ENCODE measurements around the gene PCARE.

DNA sequence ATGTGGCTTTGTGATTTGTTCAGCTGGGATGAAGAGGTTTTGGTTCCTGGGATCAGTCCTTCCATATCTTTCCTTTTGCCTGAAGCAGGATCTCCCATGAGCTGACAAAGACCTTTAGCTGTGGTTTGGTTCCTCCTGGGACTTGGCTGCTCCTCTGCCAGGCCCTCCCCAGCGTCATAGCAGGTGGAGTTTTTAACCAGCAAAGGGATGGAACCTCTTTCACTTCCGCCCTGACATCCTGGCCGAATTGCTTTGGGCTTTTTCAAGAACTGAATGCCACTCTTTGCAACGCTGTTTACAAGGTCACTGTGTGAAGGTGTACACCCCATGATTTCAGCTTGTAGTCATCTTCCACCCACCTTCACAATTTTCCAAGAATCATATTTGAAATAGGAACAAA is 390 bp downstream of the PCARE start:
- TF ChIP-seq, protein P1, sequence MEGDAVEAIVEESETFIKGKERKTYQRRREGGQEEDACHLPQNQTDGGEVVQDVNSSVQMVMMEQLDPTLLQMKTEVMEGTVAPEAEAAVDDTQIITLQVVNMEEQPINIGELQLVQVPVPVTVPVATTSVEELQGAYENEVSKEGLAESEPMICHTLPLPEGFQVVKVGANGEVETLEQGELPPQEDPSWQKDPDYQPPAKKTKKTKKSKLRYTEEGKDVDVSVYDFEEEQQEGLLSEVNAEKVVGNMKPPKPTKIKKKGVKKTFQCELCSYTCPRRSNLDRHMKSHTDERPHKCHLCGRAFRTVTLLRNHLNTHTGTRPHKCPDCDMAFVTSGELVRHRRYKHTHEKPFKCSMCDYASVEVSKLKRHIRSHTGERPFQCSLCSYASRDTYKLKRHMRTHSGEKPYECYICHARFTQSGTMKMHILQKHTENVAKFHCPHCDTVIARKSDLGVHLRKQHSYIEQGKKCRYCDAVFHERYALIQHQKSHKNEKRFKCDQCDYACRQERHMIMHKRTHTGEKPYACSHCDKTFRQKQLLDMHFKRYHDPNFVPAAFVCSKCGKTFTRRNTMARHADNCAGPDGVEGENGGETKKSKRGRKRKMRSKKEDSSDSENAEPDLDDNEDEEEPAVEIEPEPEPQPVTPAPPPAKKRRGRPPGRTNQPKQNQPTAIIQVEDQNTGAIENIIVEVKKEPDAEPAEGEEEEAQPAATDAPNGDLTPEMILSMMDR (conservative IDR thresholded peaks at IDR 0.05; ENCODE audit: low read depth in 2 of 2), result no peak
- TF ChIP-seq EZH2 (IDR thresholded peaks at IDR 0.05; ENCODE audit: low read depth, unreplicated experiment) (no peak), EZH2phosphoT487 (IDR thresholded peaks at IDR 0.05; ENCODE audit: unreplicated experiment) (no peak), POLR2AphosphoS5 (IDR thresholded peaks at IDR 0.05; ENCODE audit: low read depth) (no peak), JUNB (IDR thresholded peaks at IDR 0.05; ENCODE audit: unreplicated experiment) (no peak), CREB1 (CRISPR knock-in tag; IDR thresholded peaks at IDR 0.05; ENCODE audit: low read depth) (no peak), STAT1 (IDR thresholded peaks at IDR 0.05; ENCODE audit: unreplicated experiment) (no peak)
- TF ChIP-seq, protein P2, sequence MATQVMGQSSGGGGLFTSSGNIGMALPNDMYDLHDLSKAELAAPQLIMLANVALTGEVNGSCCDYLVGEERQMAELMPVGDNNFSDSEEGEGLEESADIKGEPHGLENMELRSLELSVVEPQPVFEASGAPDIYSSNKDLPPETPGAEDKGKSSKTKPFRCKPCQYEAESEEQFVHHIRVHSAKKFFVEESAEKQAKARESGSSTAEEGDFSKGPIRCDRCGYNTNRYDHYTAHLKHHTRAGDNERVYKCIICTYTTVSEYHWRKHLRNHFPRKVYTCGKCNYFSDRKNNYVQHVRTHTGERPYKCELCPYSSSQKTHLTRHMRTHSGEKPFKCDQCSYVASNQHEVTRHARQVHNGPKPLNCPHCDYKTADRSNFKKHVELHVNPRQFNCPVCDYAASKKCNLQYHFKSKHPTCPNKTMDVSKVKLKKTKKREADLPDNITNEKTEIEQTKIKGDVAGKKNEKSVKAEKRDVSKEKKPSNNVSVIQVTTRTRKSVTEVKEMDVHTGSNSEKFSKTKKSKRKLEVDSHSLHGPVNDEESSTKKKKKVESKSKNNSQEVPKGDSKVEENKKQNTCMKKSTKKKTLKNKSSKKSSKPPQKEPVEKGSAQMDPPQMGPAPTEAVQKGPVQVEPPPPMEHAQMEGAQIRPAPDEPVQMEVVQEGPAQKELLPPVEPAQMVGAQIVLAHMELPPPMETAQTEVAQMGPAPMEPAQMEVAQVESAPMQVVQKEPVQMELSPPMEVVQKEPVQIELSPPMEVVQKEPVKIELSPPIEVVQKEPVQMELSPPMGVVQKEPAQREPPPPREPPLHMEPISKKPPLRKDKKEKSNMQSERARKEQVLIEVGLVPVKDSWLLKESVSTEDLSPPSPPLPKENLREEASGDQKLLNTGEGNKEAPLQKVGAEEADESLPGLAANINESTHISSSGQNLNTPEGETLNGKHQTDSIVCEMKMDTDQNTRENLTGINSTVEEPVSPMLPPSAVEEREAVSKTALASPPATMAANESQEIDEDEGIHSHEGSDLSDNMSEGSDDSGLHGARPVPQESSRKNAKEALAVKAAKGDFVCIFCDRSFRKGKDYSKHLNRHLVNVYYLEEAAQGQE (IDR thresholded peaks at IDR 0.05; ENCODE audit: unreplicated experiment), result no peak
